Activated CD8-positive, alpha-beta memory T cell treated with anti-CD3 and anti-CD28 coated beads, Interleukin-2, amount 50 U/mL, for 1 hour (primary cell): Measurements from ENCODE around the gene GATM.
"Not testable (repeated sequence)": the region's sequence is repeated elsewhere in the genome, so short reads cannot be mapped to it uniquely, and the experiment has no call there.

Source experiments
- DNase-seq: peaks from one replicate; pipeline ENCODE4 v3.0.0-alpha.2; 2020; ENCODE audit errors: extremely low read depth

Gene GATM

GRCh38 chr15:45354711-45355110 is 23.6 kb downstream of the GATM start:
- no peak for DNase-seq

GRCh38 chr15:45351227-45351626 is 27.1 kb downstream of the GATM start:
- no peak for DNase-seq

GRCh38 chr15:45349623-45350022 is 28.7 kb downstream of the GATM start:
- no peak for DNase-seq

- DNase-seq, result no peak
These were observed 30.4 kb downstream of the GATM start for GRCh38 chr15:45347989-45348388.

- no peak for DNase-seq
These were observed 31.3 kb downstream of the GATM start for GRCh38 chr15:45347033-45347432.

GRCh38 chr15:45346381-45346780 is 32.0 kb downstream of the GATM start:
- no peak for DNase-seq

- DNase-seq, result no peak
These were observed 35.0 kb downstream of the GATM start for GRCh38 chr15:45343258-45343860.

- DNase-seq, result no peak
These were observed 36.6 kb downstream of the GATM start for GRCh38 chr15:45341790-45342189.

- no peak for DNase-seq
These were observed 37.9 kb downstream of the GATM start for GRCh38 chr15:45340429-45340828.

GRCh38 chr15:45338417-45338816 is 39.9 kb downstream of the GATM start:
- no peak for DNase-seq

GRCh38 chr15:45337224-45337623 is 41.1 kb downstream of the GATM start:
- no peak for DNase-seq

- no peak for DNase-seq
These were observed 44.8 kb downstream of the GATM start for GRCh38 chr15:45333550-45333949.

GRCh38 chr15:45332694-45333093 is 45.6 kb downstream of the GATM start:
- no peak for DNase-seq

- DNase-seq, result no peak
These were observed 46.4 kb downstream of the GATM start for GRCh38 chr15:45331972-45332371.

GRCh38 chr15:45328663-45329062 is 49.7 kb downstream of the GATM start:
- DNase-seq, result no peak

- no peak for DNase-seq
These were observed 51.6 kb downstream of the GATM start for GRCh38 chr15:45326741-45327140.

GRCh38 chr15:45326280-45326679 is 52.1 kb downstream of the GATM start:
- DNase-seq, result no peak

GRCh38 chr15:45320581-45321205 is 57.7 kb downstream of the GATM start:
- no peak for DNase-seq

GRCh38 chr15:45319472-45320214 is 58.7 kb downstream of the GATM start:
- DNase-seq, result no peak

- no peak for DNase-seq
These were observed 63.4 kb downstream of the GATM start for GRCh38 chr15:45314960-45315359.

GRCh38 chr15:45314117-45314516 is 64.2 kb downstream of the GATM start:
- DNase-seq, result not testable (repeated sequence)
